Uterus (tissue), 2 donors: ENCODE results near the gene CUBN.

Experiments
- POLR2A ChIP-seq, 2 donors: fragments of 450-650 bp; IDR thresholded peaks; one replicate each; pipeline ENCODE4 v1.6.1; 2016; ENCODE audit warnings: antibody characterized with exemption in 2 of 2, mild to moderate bottlenecking in 1 of 2, moderate library complexity in 1 of 2
- TF ChIP-seq, protein P1 (sequence below), 4 experiments: fragments of 200-600 bp in 2 of 4; fragments of 450-650 bp in 2 of 4; sonication (generic) in 2 of 4; IDR thresholded peaks; one replicate each; pipeline ENCODE4 v1.5.1; 2016 to 2019; ENCODE audit warnings: antibody characterized with exemption in 4 of 4, mild to moderate bottlenecking in 2 of 4, moderate library complexity in 1 of 4

DNA sequence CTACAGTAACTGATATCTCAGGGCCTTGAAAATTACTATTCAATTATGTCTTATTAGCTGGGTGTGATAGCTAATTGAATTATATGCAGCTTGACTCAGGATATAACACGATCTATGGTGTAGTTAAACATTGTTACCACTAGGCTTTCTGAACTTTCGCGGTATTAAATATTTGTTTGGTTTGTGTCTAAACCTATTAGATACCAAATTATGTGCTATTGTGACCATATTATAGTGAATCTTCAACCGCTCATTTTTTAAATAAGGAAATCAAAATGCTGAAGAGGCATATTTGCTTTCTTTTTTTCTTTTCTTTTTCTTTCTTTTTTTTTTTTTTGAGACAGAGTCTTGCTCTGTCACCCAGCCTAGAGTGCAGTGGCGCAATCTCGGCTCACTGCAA, 213.1 kb downstream of the CUBN start:
- TF ChIP-seq, protein P1, sequence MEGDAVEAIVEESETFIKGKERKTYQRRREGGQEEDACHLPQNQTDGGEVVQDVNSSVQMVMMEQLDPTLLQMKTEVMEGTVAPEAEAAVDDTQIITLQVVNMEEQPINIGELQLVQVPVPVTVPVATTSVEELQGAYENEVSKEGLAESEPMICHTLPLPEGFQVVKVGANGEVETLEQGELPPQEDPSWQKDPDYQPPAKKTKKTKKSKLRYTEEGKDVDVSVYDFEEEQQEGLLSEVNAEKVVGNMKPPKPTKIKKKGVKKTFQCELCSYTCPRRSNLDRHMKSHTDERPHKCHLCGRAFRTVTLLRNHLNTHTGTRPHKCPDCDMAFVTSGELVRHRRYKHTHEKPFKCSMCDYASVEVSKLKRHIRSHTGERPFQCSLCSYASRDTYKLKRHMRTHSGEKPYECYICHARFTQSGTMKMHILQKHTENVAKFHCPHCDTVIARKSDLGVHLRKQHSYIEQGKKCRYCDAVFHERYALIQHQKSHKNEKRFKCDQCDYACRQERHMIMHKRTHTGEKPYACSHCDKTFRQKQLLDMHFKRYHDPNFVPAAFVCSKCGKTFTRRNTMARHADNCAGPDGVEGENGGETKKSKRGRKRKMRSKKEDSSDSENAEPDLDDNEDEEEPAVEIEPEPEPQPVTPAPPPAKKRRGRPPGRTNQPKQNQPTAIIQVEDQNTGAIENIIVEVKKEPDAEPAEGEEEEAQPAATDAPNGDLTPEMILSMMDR (IDR thresholded peaks at IDR 0.05) = no peak
- no peak for TF ChIP-seq POLR2A (IDR thresholded peaks at IDR 0.05)
